HG03097 (cell line): Measurements from ENCODE around the gene PKP4.

Source experiments
- ATAC-seq: cut with Tn5 transposase; IDR thresholded peaks from one replicate; pipeline ENCODE4 v1.9.1; 2021; ENCODE audit not compliant: unreplicated experiment, low FRiP score

PKP4 gene

GRCh38 chr2:158728422-158728821, 271.7 kb downstream of the PKP4 start:
- no peak for ATAC-seq

GRCh38 chr2:158729451-158729850, 272.7 kb downstream of the PKP4 start:
- ATAC-seq: no peak

- no peak for ATAC-seq
Observed at GRCh38 chr2:158729873-158730620, 273.3 kb downstream of the PKP4 start.

- ATAC-seq: no peak
Observed at GRCh38 chr2:158730621-158731140, 273.9 kb downstream of the PKP4 start.

- no peak for ATAC-seq
Observed at GRCh38 chr2:158731386-158731785, 274.6 kb downstream of the PKP4 start.
